K562 (cell line): ENCODE data around the gene ASIC1. TPM values are rescaled to one million over a fixed set of nuclear protein-coding genes. Genes with fewer than 3 reads are reported as not detected.

Experiments used
- ATAC-seq: fragments of 200-7000 bp; cut with Tn5 transposase; 3 replicates; pipeline ENCODE4 v1.9.1; 2020; ENCODE audit warnings: moderate library complexity
- BruUV-seq: library from RNA; stranded (reverse); fragments of 400-500 nt; replicated peaks from 2 replicates; lab custom pipeline; 2021; lab: Mats Ljungman, UMichigan
- CTCF ChIA-PET: fragments of 300-600 bp; formaldehyde crosslinking; extraction: SDS; loops from one replicate; lab custom pipeline; 2021; ENCODE audit warnings: low intra/inter-chr PET ratio; lab: Yijun Ruan, JAX
- POLR2A ChIA-PET: fragments of 300-600, 350-650 bp; sonication (Branson Sonifier 250); formaldehyde crosslinking; extraction: SDS; loops from one replicate; lab custom pipeline; 2021; ENCODE audit warnings: antibody characterized with exemption, inconsistent platforms; lab: Yijun Ruan, JAX
- DNase-seq, 4 experiments: peaks; one replicate each; pipeline versions ENCODE4 v3.0.0 to v3.0.0-alpha.2; 2011 to 2018; ENCODE audit warnings: low spot score in 3 of 4, mixed read lengths in 3 of 4; ENCODE audit errors: extremely low read depth in 1 of 4
- FAIRE-seq: peaks from 2 replicates; lab custom pipeline; 2011; peaks lifted over from hg19 to GRCh38; lab: Jason Lieb, UNC
- H2AFZ ChIP-seq: 2 replicates; pipeline ENCODE4 v1.6.0; 2011; ENCODE audit warnings: low read depth, low read length, control low read depth, inconsistent platforms
- H3K27ac ChIP-seq: fragments of 200-600 bp; 3 replicates; pipeline ENCODE4 v1.8.0; 2011; ENCODE audit warnings: low read depth, mild to moderate bottlenecking, control low read depth, inconsistent platforms, low read length, moderate library complexity, mixed read lengths; ENCODE audit errors: extremely low read depth
- H3K27me3 ChIP-seq, 2 experiments: fragments of 300-600 bp in 1 of 2; 2 replicates in 1 of 2; 3 replicates in 1 of 2; pipeline versions ENCODE4 v1.6.0 to v1.8.0; 2011; ENCODE audit warnings: inconsistent platforms in 2 of 2, low read length in 2 of 2, mild to moderate bottlenecking in 1 of 2, mixed read lengths in 1 of 2, moderate library complexity in 1 of 2; ENCODE audit not compliant: control insufficient read depth in 2 of 2, insufficient read depth in 2 of 2
- H3K36me3 ChIP-seq: fragments of 300-600 bp; 3 replicates; pipeline ENCODE4 v1.8.0; 2011; ENCODE audit warnings: mild to moderate bottlenecking, low read length, inconsistent platforms; ENCODE audit not compliant: control insufficient read depth, insufficient read depth
- H3K4me1 ChIP-seq, 2 experiments: fragments of 200-600 bp in 1 of 2; replicated peaks in 1 of 2; 2 replicates in 1 of 2; 3 replicates in 1 of 2; pipeline versions ENCODE4 v1.5.1 to v1.8.0; 2011; ENCODE audit warnings: inconsistent platforms in 2 of 2, low read length in 2 of 2, mild to moderate bottlenecking in 1 of 2, mixed read lengths in 1 of 2, moderate library complexity in 1 of 2; ENCODE audit not compliant: control insufficient read depth in 2 of 2, insufficient read depth in 2 of 2
- H3K4me2 ChIP-seq: 2 replicates; pipeline ENCODE4 v1.6.1; 2011; ENCODE audit warnings: low read length, control low read depth, inconsistent platforms, mixed read lengths; ENCODE audit not compliant: insufficient read depth
- H3K4me3 ChIP-seq: fragments of 200-600 bp; sonication (generic), shearing (Covaris generic); 2 replicates; pipeline ENCODE4 v1.5.1; 2016; ENCODE audit warnings: control low read depth, inconsistent platforms
- H3K79me2 ChIP-seq: fragments of 200-600 bp; 3 replicates; pipeline ENCODE4 v1.8.0; 2011; ENCODE audit warnings: low read length, inconsistent platforms; ENCODE audit not compliant: control insufficient read depth, insufficient read depth
- H3K9ac ChIP-seq, 2 experiments: 2 replicates each; pipeline versions ENCODE4 v1.6.0 to v1.6.1; 2011; ENCODE audit warnings: low read depth in 2 of 2, low read length in 2 of 2, control low read depth in 1 of 2, inconsistent platforms in 1 of 2, mild to moderate bottlenecking in 1 of 2, mixed read lengths in 1 of 2; ENCODE audit not compliant: insufficient read depth in 1 of 2
- H3K9me1 ChIP-seq: one replicate; pipeline ENCODE4 v1.6.0; 2011; ENCODE audit warnings: inconsistent platforms, mild to moderate bottlenecking, low read length, moderate library complexity; ENCODE audit not compliant: control insufficient read depth, insufficient read depth
- H3K9me3 ChIP-seq: replicated peaks from 2 replicates; pipeline ENCODE4 v1.5.1; 2011; ENCODE audit warnings: low read depth, low read length, inconsistent platforms; ENCODE audit not compliant: control insufficient read depth, insufficient read depth
- H4K20me1 ChIP-seq: replicated peaks from 2 replicates; pipeline ENCODE4 v1.6.1; 2011; ENCODE audit warnings: low read length, inconsistent platforms, mixed read lengths; ENCODE audit not compliant: control insufficient read depth, insufficient read depth
- FIP1L1 ChIP-seq: fragments of 200-400 bp; formaldehyde crosslinking; IDR thresholded peaks from 2 replicates; pipeline ENCODE4 v1.6.1; 2018; ENCODE audit warnings: mild to moderate bottlenecking, low read depth, low read length; ENCODE audit not compliant: poor library complexity, severe bottlenecking
- HNRNPK ChIP-seq: fragments of 200-400 bp; formaldehyde crosslinking; IDR thresholded peaks from one replicate; pipeline ENCODE4 v1.6.1; 2018; ENCODE audit warnings: mild to moderate bottlenecking, low read depth, low read length; ENCODE audit not compliant: poor library complexity, severe bottlenecking
- NCOA4 ChIP-seq: fragments of 450-650 bp; IDR thresholded peaks from 2 replicates; pipeline ENCODE4 v1.6.1; 2018; ENCODE audit warnings: mild to moderate bottlenecking; ENCODE audit not compliant: partially characterized antibody
- RCOR1 ChIP-seq, 2 experiments: IDR thresholded peaks; 2 replicates each; pipeline ENCODE4 v1.6.1; 2012; ENCODE audit warnings: low read depth in 2 of 2, low read length in 2 of 2, borderline replicate concordance in 1 of 2, improper control_type of control experiment in 1 of 2
- SETDB1 ChIP-seq: IDR thresholded peaks from one replicate; pipeline ENCODE4 v1.6.1; 2012; ENCODE audit warnings: low read length, control low read depth, inconsistent platforms
- WGBS: fragments of 100-300 bp; shearing (Covaris generic); methylation state at CpG from one replicate; pipeline ENCODE4 v1.1.6; 2016; ENCODE audit warnings: low coverage, mixed read lengths; ENCODE audit not compliant: insufficient coverage; ENCODE audit errors: missing lambda C conversion rate; 5-methylcytosine and 5-hydroxymethylcytosine counted together
- in situ Hi-C: fragments of 300-500 bp; cut with MboI; formaldehyde crosslinking; loops from 4 replicates; pipeline ENCODE4 v1.15.0; 2018; ENCODE audit warnings: inconsistent platforms, mixed read lengths
- intact Hi-C: fragments of 100-400 bp; cut with micrococcal nuclease; formaldehyde crosslinking; loops from 2 replicates; pipeline ENCODE4 v1.14.2; 2022
- polyA plus RNA-seq, 8 experiments: library from polyadenylated mRNA; depleted of rRNA in 4 of 8; stranded (reverse) in 5 of 8; unstranded in 3 of 8; fragments of >200 nt; fragmentation: Nextera tagmentation in 2 of 8; fragmentation: Illumina TruSeq in 1 of 8; extraction: Ambion mirVana in 2 of 8; extraction: Trizol in 1 of 8; gene quantifications; 2 replicates each; pipeline versions ENCODE4 v1.2.1 to v1.2.3, GENCODE V29; 2011 to 2014; ENCODE audit warnings: inconsistent platforms in 1 of 8, missing spikeins in 1 of 8
- total RNA-seq, 7 experiments: library from RNA; depleted of rRNA in 6 of 7; stranded (reverse); fragments of >200 nt in 6 of 7; fragmentation: Illumina TruSeq in 2 of 7; extraction: Trizol in 2 of 7; gene quantifications; 2 replicates each; pipeline versions ENCODE4 v1.2.1 to v1.2.3, GENCODE V29; 2011 to 2021; ENCODE audit warnings: low replicate concordance in 1 of 7
- TF ChIP-seq, protein P1 (sequence below): fragments of 450-650 bp; formaldehyde crosslinking; IDR thresholded peaks from 2 replicates; pipeline ENCODE4 v1.4.0; 2020; ENCODE audit warnings: mild to moderate bottlenecking, moderate library complexity
- TF ChIP-seq, protein P2 (sequence below): sonication (generic); IDR thresholded peaks from 2 replicates; pipeline ENCODE4 v1.6.1; 2016
- TF ChIP-seq, protein P3 (sequence below): fragments of 250-450 bp; sonication (Bioruptor Pico); IDR thresholded peaks from 2 replicates; pipeline ENCODE4 v1.4.0; 2020

Gene ASIC1
- total and polyA plus RNA-seq, 9 of the 15 experiments (the other 6 are each of a cell fraction or from before 2014, with no cell fraction given): 0.01 to 1.7 (median 0.45) TPM

DNA sequence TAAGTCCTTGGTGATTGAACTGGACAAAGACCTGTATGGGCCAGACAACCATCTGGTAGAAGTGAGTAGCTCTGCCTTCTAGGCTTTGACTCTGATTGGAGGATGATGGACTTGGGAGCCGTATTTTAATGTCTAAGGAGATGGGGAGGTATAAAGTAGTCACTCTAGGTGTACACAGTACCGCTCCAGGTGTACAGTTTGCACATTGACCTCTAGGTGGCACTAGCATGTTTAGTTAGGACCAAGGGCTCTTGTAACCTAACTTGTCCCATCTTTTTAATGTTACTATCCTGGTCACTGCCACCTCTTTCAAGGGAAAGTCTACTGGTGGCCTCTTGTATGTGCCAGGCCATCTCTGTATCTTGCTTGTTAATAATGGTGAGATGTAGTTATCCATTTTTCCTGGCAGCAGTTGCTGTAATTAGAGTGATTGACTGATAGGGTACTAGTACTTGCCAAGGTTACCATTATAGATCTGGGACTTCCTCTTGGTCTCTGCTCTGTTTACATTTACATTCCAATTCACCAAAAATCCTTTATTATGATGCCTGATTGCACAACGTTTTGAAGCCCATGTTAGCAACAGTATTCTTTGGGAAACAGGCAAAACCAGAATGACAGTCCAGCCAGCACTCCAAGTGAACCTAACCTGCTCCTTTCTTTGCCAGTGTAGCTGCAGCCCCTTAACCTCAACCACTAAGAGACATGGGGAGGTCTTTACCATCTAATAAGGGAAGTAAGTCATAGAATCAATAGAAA, 31.4 kb downstream of the ASIC1 start (continued):
- TF ChIP-seq, protein P1, sequence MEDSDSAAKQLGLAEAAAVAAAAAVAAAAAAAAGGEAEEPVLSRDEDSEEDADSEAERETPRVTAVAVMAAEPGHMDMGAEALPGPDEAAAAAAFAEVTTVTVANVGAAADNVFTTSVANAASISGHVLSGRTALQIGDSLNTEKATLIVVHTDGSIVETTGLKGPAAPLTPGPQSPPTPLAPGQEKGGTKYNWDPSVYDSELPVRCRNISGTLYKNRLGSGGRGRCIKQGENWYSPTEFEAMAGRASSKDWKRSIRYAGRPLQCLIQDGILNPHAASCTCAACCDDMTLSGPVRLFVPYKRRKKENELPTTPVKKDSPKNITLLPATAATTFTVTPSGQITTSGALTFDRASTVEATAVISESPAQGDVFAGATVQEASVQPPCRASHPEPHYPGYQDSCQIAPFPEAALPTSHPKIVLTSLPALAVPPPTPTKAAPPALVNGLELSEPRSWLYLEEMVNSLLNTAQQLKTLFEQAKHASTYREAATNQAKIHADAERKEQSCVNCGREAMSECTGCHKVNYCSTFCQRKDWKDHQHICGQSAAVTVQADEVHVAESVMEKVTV (CRISPR knock-in tag): 0 out of 2 replicates have a peak, but pooled peaks have one; percentile 23
- TF ChIP-seq NCOA4 (no peak), FIP1L1 (no peak), RCOR1 (IDR thresholded peaks at IDR 0.05; ENCODE audit: borderline replicate concordance in 1 of 2, low read depth in 2 of 2, low read length in 2 of 2) (peak in 1 of 2 experiments; percentile 19; a peak in 1 of 4 replicates)
- TF ChIP-seq, protein P2, sequence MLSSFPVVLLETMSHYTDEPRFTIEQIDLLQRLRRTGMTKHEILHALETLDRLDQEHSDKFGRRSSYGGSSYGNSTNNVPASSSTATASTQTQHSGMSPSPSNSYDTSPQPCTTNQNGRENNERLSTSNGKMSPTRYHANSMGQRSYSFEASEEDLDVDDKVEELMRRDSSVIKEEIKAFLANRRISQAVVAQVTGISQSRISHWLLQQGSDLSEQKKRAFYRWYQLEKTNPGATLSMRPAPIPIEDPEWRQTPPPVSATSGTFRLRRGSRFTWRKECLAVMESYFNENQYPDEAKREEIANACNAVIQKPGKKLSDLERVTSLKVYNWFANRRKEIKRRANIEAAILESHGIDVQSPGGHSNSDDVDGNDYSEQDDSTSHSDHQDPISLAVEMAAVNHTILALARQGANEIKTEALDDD: peak; percentile 48; the same call in 1 of the 2 replicates

DNA sequence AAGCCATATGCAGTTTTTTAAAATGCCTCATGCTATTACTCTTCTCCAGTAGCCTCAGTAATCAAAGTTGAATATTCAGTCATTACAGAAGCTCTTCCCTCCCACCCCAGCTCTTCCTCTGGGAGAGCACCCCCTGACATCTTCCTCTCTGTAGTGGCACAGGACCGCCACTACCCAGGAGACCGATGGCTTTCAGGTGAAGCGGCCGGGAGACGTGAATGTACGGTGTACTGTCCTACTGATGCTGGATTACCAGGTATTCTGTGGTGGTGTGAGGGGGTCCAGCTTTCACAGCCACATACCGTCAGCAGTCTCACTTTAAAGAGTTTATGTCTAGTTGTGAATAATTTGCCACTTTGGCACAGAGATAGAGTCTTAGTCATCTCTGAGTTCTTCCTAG, 32.3 kb downstream of the ASIC1 start:
- POLR2A ChIA-PET: no interaction called here
- 97% methylated on average over 7 of the region's 7 CpGs for WGBS
- H3K36me3 ChIP-seq: peaks cover 80% of the 10 kb centered on the region
- TF ChIP-seq, protein P3, sequence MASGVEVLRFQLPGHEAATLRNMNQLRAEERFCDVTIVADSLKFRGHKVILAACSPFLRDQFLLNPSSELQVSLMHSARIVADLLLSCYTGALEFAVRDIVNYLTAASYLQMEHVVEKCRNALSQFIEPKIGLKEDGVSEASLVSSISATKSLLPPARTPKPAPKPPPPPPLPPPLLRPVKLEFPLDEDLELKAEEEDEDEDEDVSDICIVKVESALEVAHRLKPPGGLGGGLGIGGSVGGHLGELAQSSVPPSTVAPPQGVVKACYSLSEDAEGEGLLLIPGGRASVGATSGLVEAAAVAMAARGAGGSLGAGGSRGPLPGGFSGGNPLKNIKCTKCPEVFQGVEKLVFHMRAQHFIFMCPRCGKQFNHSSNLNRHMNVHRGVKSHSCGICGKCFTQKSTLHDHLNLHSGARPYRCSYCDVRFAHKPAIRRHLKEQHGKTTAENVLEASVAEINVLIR (CRISPR knock-in tag): no peak
- TF ChIP-seq HNRNPK (no peak), SETDB1 (no peak)

More for the DNA sequence above, 32.3 kb downstream of the ASIC1 start:
- peaks cover 5 to 7% of the 10 kb centered on the region in 2 experiments; a peak in 3 of 5 replicates for H3K4me1 ChIP-seq
- ATAC-seq (no peak), FAIRE-seq (no peak), DNase-seq (no peak)
- H3K9me3 ChIP-seq: no peaks in the 10 kb centered on the region
- no peak overlapping the region for H2AFZ ChIP-seq
- no TSS peak for BruUV-seq
- in situ Hi-C loops: no loop called here
- no peak overlapping the region for H3K4me3 ChIP-seq
- peaks cover 8% of the 10 kb centered on the region for H3K79me2 ChIP-seq
- H3K27me3 ChIP-seq: no peaks in the 10 kb centered on the region
- no peak overlapping the region for H3K4me2 ChIP-seq
- CTCF ChIA-PET: interaction anchor here (2.3 kb wide), 1 partner anchor 86 kb away, joined by 24 read pairs; no protein-coding TSS in a partner anchor
- H3K9ac ChIP-seq: no peak overlapping the region; a peak in 1 of 4 replicates
- intact Hi-C loops: loop anchor here (5.0 kb wide), 1 partner anchor 673 kb away; the partner anchor contains the start of gene ATF1
- H3K9me1 ChIP-seq: no peaks in the 10 kb centered on the region
- H3K27ac ChIP-seq: no peak overlapping the region
- peaks cover 5% of the 10 kb centered on the region for H4K20me1 ChIP-seq
